Activated T-helper 1 cell treated with anti-CD3 and anti-CD28 coated beads, Interleukin-12 subunit alpha, Interleukin-12 subunit beta, Interleukin-2, Interleukin-4 antibody, amounts not matched to agents 30 ng/mL and 10 ng/mL and 1 ng/mL, durations not matched to agents 14 hours and 24 hours and 36 hours (primary cell): ENCODE measurements around the gene PDE9A. TPM values are rescaled to one million over a fixed set of nuclear protein-coding genes. Genes with fewer than 3 reads are reported as not detected.

ENCODE experiments used
- DNase-seq: peaks from one replicate; pipeline ENCODE4 v3.0.0; 2021; ENCODE audit warnings: low spot score
- H3K27ac Mint-ChIP-seq: one replicate; pipeline ENCODE4 v1.8.0; 2021; ENCODE audit warnings: mild to moderate bottlenecking, mixed read lengths
- H3K27me3 Mint-ChIP-seq: one replicate; pipeline ENCODE4 v1.8.0; 2022; ENCODE audit warnings: mild to moderate bottlenecking, moderate library complexity, mixed read lengths; ENCODE audit not compliant: insufficient read depth
- H3K36me3 Mint-ChIP-seq: one replicate; pipeline ENCODE4 v1.8.0; 2021; ENCODE audit warnings: low read depth, mixed read lengths
- H3K4me1 Mint-ChIP-seq: one replicate; pipeline ENCODE4 v1.8.0; 2021; ENCODE audit warnings: low read depth, mixed read lengths
- H3K4me3 Mint-ChIP-seq: one replicate; pipeline ENCODE4 v1.8.0; 2021; ENCODE audit warnings: mild to moderate bottlenecking, moderate library complexity, mixed read lengths
- H3K9me3 Mint-ChIP-seq: one replicate; pipeline ENCODE4 v1.8.0; 2021; ENCODE audit warnings: mixed read lengths
- intact Hi-C: fragments of 100-400 bp; cut with micrococcal nuclease; formaldehyde crosslinking; loops from one replicate; pipeline ENCODE4 v1.15.1; 2024
- total RNA-seq: library from RNA; stranded (reverse); gene quantifications from 2 replicates; pipeline ENCODE4 v1.2.3, GENCODE V29; 2022

Gene PDE9A
- total RNA-seq, 1 donor from 2014 or later, result 9.6 TPM

DNA sequence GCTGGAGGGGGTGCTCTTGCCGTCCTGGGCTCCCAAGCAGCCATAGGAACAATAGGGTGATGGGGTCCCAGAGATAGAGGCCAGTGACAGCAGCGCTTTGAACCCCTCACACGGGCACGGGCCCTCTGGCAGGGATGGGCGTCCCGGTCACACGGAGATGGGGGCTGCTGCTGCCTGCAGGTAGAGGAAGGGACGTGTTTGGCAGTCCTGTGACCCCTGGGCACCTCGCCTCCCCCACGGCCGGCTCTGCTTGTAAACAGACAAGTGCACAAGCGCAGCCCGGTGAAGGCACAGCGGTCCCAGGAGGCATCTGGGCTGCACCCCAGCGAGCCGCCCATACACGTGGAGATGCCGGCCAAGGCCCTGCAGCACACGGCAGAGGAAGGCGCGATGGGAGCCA is 36.5 kb upstream of the PDE9A start:
- Mint-ChIP-seq H3K27ac (no peak overlapping the region), H3K4me3 (no peak overlapping the region)
- intact Hi-C loops, result no loop called here

DNA sequence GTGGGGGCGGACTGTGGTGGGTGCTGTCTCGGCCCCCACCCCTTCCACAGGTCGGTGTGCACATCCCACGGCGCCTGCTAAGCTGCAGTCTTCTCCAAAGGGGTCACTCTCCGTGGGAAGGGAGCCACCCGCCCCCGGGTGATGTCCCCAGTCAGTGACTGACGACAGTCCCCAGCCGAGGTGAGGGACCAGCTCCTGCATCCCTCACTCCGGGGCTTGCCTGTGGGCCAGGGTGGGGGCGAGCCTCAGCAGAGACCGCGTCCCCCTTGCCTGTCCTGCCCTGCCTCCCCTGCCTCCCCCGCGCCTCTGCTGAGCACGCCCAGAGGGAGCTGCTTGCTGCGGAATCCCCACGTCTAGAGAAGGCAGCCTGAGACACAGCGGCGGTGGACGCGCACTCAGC is 35.9 kb upstream of the PDE9A start:
- Mint-ChIP-seq H3K4me3 (no peak overlapping the region), H3K36me3 (no peaks in the 10 kb centered on the region), H3K27ac (no peak overlapping the region), H3K27me3 (peaks cover 21% of the 10 kb centered on the region), H3K9me3 (peaks cover 2% of the 10 kb centered on the region), H3K4me1 (no peaks in the 10 kb centered on the region)
- DNase-seq, result no peak
- intact Hi-C loops, result no loop called here

More for the DNA sequence above, 36.5 kb upstream of the PDE9A start:
- DNase-seq, result no peak
- H3K4me1 Mint-ChIP-seq, result no peaks in the 10 kb centered on the region
- H3K27me3 Mint-ChIP-seq, result peaks cover 21% of the 10 kb centered on the region
- peaks cover 8% of the 10 kb centered on the region for H3K9me3 Mint-ChIP-seq
- H3K36me3 Mint-ChIP-seq, result peaks cover 2% of the 10 kb centered on the region

DNA sequence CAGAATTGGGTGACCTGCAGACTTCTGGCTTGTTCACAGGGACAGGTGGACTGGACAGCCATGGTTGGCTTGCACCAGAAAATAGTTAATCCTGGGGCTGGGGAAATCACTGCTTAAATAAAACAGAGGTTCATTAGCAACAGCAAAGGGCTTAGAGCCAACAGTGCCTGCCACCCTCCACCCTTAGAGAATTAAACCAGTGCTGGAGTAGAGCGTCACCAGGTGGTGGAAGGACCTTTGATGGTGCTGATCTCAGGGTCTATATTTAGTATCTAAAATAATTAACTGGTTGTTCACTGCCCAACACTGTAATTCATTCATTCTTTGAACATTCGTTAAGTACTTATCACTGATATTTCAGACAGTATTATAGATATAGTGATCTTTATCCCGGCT is 34.7 kb upstream of the PDE9A start:
- H3K36me3 Mint-ChIP-seq, result no peaks in the 10 kb centered on the region
- DNase-seq, result no peak
- H3K27me3 Mint-ChIP-seq, result peaks cover 15% of the 10 kb centered on the region
- H3K9me3 Mint-ChIP-seq, result no peaks in the 10 kb centered on the region
- no peak overlapping the region for H3K27ac Mint-ChIP-seq
- no peaks in the 10 kb centered on the region for H3K4me1 Mint-ChIP-seq
- no peak overlapping the region for H3K4me3 Mint-ChIP-seq
- intact Hi-C loops, result no loop called here

DNA sequence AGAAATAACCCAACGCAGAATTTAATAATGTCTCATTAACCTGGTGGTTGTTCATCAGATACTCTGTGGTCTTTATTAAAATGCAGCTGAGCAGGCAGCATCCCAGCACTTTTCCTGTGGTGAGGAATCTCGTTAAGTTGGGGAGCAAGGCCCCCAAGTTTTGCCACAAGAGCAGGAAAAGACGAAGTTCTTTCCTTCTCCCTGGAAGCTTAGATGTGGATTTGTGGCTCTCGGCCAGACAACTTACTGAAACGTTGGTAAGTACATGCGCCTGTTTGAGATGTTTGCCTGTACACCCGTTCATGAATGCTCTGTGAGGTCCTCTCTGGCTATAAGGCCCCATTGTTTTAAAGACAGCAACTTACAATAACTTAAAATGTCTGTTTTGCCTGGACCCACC is 34.3 kb upstream of the PDE9A start:
- Mint-ChIP-seq H3K4me1 (no peaks in the 10 kb centered on the region), H3K27ac (no peak overlapping the region), H3K36me3 (no peaks in the 10 kb centered on the region), H3K27me3 (peaks cover 15% of the 10 kb centered on the region), H3K4me3 (no peak overlapping the region), H3K9me3 (no peaks in the 10 kb centered on the region)
- intact Hi-C loops, result no loop called here
- no peak for DNase-seq

DNA sequence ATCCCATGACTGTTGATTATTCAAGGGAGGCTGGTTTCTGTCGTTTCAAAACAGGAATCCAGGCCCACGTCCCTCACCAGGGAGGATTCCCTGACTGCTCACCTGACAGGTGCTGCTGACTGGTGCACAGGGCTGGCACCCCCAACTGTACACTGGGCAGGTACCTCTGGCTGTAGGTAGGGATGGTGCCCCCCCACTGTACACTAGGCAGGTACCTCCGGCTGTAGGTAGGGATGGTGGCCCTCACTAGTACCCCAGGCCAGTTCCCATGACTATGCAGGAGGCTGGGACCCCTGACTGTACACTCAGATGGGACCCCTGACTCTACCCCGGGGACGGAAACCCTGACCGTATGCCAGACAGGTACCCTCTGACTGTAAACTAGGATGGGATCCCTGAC is 33.6 kb upstream of the PDE9A start:
- H3K27me3 Mint-ChIP-seq, result peaks cover 18% of the 10 kb centered on the region

DNA sequence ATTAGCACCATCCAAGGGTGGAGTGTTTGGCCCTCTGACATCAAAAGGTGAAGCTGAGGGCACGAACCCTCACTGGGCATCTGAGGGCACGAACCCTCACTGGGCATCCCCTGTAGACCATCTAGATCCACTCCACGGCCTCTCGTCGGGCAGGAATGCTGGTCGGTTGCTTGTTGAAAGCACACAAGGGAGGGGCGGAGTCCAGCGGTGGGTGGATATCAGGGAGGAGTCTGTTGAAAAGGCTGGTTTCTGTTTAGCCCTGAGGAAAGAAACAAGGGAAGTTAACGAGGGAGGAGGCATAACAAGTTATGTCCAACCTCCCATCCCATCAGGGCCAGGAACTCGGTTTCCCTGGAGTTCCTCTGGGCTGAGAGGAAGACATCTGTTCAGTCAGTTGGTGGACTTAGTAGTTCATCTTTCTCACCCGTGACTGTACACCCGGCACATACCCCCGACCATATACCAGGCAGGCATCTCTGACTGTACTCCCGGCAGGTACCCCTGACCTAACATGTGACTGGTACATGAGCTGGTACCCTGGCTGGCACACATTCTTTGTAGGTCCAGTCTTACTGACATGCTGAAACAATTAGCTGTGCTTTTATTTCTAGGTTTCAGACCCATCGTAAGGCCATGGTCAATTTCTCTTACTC is 32.1 kb upstream of the PDE9A start:
- intact Hi-C loops, result no loop called here
- H3K27ac Mint-ChIP-seq, result no peak overlapping the region

More for the DNA sequence above, 33.6 kb upstream of the PDE9A start:
- DNase-seq, result no peak
- H3K4me3 Mint-ChIP-seq, result no peak overlapping the region
- intact Hi-C loops, result no loop called here
- H3K9me3 Mint-ChIP-seq, result no peaks in the 10 kb centered on the region
- no peaks in the 10 kb centered on the region for H3K4me1 Mint-ChIP-seq
- H3K36me3 Mint-ChIP-seq, result no peaks in the 10 kb centered on the region
- no peak overlapping the region for H3K27ac Mint-ChIP-seq

DNA sequence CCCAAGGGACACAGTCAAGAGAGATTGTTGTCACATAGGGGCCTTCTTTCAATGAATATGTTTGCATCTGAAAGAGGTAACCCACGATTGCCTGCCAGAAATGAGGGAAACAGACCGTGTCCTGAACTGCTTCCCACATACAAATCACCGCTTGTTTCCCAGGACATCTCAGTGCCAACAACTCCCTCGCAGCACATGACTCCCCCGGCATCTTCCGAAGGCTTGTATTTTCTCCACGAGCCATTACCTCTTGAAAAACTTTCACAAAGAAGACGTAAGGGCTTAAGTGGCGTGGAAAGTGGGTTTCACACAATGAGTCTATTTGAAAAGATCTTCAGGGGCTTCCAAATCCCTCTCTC is 31.6 kb upstream of the PDE9A start:
- intact Hi-C loops, result no loop called here
- H3K27ac Mint-ChIP-seq, result no peak overlapping the region
- no peaks in the 10 kb centered on the region for H3K4me1 Mint-ChIP-seq
- no peak overlapping the region for H3K4me3 Mint-ChIP-seq
- H3K27me3 Mint-ChIP-seq, result peaks cover 23% of the 10 kb centered on the region
- DNase-seq, result no peak
- H3K36me3 Mint-ChIP-seq, result no peaks in the 10 kb centered on the region
- no peaks in the 10 kb centered on the region for H3K9me3 Mint-ChIP-seq

More for the DNA sequence above, 32.1 kb upstream of the PDE9A start:
- Mint-ChIP-seq H3K4me3 (no peak overlapping the region), H3K36me3 (no peaks in the 10 kb centered on the region), H3K4me1 (no peaks in the 10 kb centered on the region), H3K9me3 (no peaks in the 10 kb centered on the region), H3K27me3 (peaks cover 23% of the 10 kb centered on the region)
- no peak for DNase-seq

DNA sequence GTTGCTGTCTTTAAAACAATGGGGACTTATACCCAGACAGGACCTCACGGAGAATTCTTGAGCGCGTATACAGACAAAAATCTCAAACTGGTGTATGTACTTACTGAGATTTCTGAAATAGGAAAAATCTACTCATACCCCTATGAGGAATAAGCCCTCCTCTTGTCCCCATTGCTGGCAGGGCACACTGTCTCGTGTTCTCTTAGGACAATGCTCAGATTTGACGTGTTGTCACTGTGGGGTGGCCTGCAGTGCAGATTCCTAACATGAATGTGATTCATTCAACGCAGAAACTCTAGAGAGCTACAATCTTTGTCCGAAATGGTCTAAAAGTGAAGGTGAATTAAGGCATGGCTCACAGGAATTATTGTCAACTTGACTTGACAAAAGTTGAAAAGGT is 31.1 kb upstream of the PDE9A start:
- Mint-ChIP-seq H3K9me3 (no peaks in the 10 kb centered on the region), H3K4me1 (no peaks in the 10 kb centered on the region), H3K36me3 (no peaks in the 10 kb centered on the region), H3K4me3 (no peak overlapping the region), H3K27ac (no peak overlapping the region), H3K27me3 (peaks cover 23% of the 10 kb centered on the region)
- intact Hi-C loops, result no loop called here
- DNase-seq, result no peak

DNA sequence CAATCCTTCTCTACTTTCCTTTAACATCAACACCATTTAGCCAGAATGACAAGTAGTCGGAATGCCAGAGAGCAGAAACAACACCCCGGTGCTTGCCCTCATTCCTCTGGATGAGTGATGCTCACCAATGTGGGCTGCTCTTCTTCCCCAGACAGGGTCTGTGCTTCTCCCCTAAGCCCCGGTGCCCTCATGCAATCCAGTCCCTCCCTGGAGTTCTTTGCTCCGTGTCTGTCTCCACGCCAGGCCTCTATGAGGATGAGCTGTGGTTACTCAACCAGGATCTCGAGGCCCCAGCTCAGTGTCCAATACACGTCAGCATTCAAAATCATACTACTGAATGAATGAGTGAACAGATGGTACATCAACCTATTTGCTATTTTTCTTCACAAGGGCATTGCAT is 29.7 kb upstream of the PDE9A start:
- Mint-ChIP-seq H3K9me3 (no peaks in the 10 kb centered on the region), H3K27ac (no peak overlapping the region), H3K36me3 (no peaks in the 10 kb centered on the region), H3K27me3 (peaks cover 14% of the 10 kb centered on the region), H3K4me3 (no peak overlapping the region), H3K4me1 (no peaks in the 10 kb centered on the region)
- DNase-seq, result no peak
- intact Hi-C loops, result no loop called here

DNA sequence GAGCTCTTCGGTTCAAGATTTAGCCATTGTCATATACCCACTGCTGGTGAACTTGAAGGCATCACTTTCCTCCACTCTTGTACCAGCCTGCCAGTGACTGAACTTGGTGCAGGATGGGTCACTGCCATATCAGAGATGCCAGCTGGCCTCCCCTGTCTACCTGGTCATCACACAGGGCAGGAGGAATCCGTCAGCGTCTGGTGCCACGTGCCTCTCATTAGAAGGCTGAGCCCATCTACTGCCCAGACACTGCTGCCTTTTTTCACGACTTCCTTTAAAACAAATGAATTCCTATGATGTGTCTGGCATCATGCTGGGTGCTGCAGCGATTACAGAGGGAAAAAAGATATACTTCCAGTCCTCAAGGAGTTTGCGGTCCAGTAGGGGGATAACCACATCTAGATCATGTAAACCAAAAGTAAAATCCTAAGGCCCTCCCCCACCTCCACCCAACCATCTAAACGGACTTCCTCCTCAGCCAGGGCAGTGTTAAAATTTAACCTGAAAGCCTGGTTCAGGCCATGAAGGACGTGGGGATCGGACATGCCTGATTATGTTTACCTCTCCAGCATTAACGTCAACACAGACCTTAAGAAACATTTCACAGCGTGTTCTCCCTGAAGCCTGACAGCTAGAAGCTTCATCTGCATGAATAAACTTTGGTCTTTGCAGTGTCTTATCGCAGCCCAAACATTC is 29.2 kb upstream of the PDE9A start:
- no peaks in the 10 kb centered on the region for H3K4me1 Mint-ChIP-seq
- no peak overlapping the region for H3K4me3 Mint-ChIP-seq
- H3K27me3 Mint-ChIP-seq, result peaks cover 14% of the 10 kb centered on the region
- H3K36me3 Mint-ChIP-seq, result no peaks in the 10 kb centered on the region
- H3K27ac Mint-ChIP-seq, result no peak overlapping the region
- intact Hi-C loops, result no loop called here
- no peak for DNase-seq
- H3K9me3 Mint-ChIP-seq, result no peaks in the 10 kb centered on the region

DNA sequence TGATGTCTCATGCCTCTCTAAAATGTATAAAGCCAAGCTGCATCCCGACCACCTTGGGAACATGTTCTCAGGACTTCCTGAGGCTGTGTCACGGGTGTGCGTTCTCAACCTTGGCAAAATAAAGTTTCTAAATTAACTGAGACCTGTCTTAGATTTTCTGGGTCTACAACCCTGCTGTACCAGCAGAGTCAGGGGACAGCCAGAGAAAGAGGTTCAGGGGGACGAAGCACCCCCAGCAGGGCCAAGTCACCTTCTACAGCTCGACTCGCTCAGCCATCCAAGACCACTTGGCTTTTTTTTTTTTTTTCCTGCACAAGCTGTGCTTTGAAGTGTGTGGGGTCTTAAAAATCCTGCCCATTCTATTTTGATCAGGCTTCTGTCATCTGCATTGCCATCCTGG is 28.5 kb upstream of the PDE9A start:
- H3K27ac Mint-ChIP-seq, result no peak overlapping the region
- no peak for DNase-seq
- H3K4me1 Mint-ChIP-seq, result no peaks in the 10 kb centered on the region
- no peaks in the 10 kb centered on the region for H3K36me3 Mint-ChIP-seq
- peaks cover 11% of the 10 kb centered on the region for H3K27me3 Mint-ChIP-seq
- H3K9me3 Mint-ChIP-seq, result no peaks in the 10 kb centered on the region
- intact Hi-C loops, result no loop called here
- no peak overlapping the region for H3K4me3 Mint-ChIP-seq

DNA sequence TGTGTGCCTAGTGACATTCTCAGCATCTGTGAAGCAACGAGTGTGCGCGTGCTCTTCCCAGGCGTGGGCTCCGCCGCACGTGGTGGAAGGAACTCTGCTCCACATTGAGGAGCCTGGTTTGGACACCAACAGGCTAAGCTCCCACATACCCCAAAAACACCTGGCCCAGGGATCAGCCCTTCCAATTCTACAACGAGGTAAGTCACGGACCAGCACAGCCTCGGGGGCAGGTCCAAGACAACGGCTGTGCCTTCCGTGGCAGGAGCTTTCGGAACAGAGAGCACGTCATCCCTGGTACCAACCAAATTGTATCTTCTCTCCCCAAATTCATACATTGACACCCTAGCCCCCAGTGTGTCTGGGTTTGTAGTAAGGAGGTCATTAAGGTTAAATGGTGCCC is 27.2 kb upstream of the PDE9A start:
- DNase-seq, result no peak
- no peak overlapping the region for H3K27ac Mint-ChIP-seq
- no peaks in the 10 kb centered on the region for H3K36me3 Mint-ChIP-seq
- H3K4me1 Mint-ChIP-seq, result no peaks in the 10 kb centered on the region
- H3K9me3 Mint-ChIP-seq, result no peaks in the 10 kb centered on the region
- H3K4me3 Mint-ChIP-seq, result no peak overlapping the region
- intact Hi-C loops, result no loop called here
- peaks cover 8% of the 10 kb centered on the region for H3K27me3 Mint-ChIP-seq

DNA sequence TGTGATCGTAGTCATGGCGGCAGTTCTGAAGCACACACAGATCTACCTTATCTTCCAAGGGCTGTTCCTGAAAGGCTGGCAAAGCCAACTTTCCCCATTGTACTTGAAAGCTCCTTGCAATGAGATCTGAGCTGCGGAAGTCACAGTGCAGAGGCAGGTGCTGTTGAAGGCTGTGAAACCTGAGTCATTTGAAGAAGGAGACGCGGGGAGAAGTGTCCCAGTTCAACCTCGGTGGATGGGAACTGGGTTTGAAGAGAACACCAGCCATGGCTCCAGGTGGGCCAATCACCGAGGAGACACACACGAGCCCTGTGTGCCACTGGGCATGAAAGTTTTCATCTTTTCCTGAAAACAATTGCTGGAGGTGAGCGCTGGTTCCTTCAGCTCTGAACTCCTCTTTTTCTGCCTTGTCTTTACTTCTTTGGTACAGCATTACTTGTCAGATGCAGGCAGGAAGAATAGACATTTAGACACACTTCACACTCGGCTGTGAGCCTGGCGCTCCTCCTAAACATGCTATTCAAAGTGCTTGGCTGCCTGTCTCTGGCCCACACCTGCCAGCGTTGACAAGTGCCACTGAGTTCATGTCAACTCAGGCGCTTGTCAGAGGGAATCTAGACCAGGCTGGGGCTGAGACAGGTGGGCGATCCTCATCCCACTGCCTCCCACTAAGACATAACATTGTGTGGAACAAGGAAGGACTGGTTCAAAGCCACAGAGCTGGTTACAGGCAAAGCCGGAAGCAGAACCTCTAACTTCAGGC is 25.7 kb upstream of the PDE9A start:
- Mint-ChIP-seq H3K27me3 (peaks cover 8% of the 10 kb centered on the region), H3K9me3 (no peaks in the 10 kb centered on the region), H3K27ac (no peak overlapping the region), H3K4me1 (no peaks in the 10 kb centered on the region), H3K4me3 (no peak overlapping the region), H3K36me3 (no peaks in the 10 kb centered on the region)
- DNase-seq, result no peak
- intact Hi-C loops, result no loop called here
